HCT116 (cell line): ENCODE measurements around the gene RHBDD1. TPM values are rescaled to one million over a fixed set of nuclear protein-coding genes. Genes with fewer than 3 reads are reported as not detected.

ENCODE experiments used
- ATAC-seq: fragments of 200-7000 bp; cut with Tn5 transposase; 2 replicates; pipeline ENCODE4 v1.9.1; 2020; ENCODE audit warnings: mild to moderate bottlenecking, moderate library complexity
- BruUV-seq: library from RNA; stranded (reverse); fragments of 400-500 nt; replicated peaks from 2 replicates; lab custom pipeline; 2021; lab: Mats Ljungman, UMichigan
- CTCF ChIA-PET: fragments of 300-600 bp; sonication (Branson Sonifier 250); formaldehyde crosslinking; loops from one replicate; lab custom pipeline; 2021; ENCODE audit warnings: antibody characterized with exemption; lab: Charles Lee
- POLR2A ChIA-PET: fragments of 300-600, 350-600 bp; sonication (Branson Sonifier 250); formaldehyde crosslinking; loops from one replicate; lab custom pipeline; 2021; ENCODE audit warnings: antibody characterized with exemption; lab: Charles Lee
- RAD21 ChIA-PET, 2 experiments: fragments of 300-600 bp; sonication (Branson Sonifier 250); formaldehyde crosslinking; loops; one replicate each; lab custom pipeline; 2023; ENCODE audit warnings: low total read pairs in 2 of 2; ENCODE audit not compliant: uncharacterized antibody in 2 of 2, unreplicated experiment in 2 of 2, low non-redundant PET in 1 of 2; lab: Charles Lee
- DNase-seq: peaks from one replicate; pipeline ENCODE4 v3.0.0-alpha.2; 2010; ENCODE audit warnings: low read depth, low spot score
- H2AFZ ChIP-seq: fragments of 200-600 bp; shearing (Covaris generic), sonication (generic); 2 replicates; pipeline ENCODE4 v1.6.1; 2017; ENCODE audit warnings: low read depth, mixed run types, mixed read lengths, antibody characterized with exemption, low read length; ENCODE audit not compliant: poor library complexity, severe bottlenecking
- H3K27ac ChIP-seq: 2 replicates; pipeline ENCODE4 v1.5.1; 2012; ENCODE audit warnings: low read depth, low read length
- H3K27me3 ChIP-seq: fragments of 200-600 bp; sonication (generic); 2 replicates; pipeline ENCODE4 v1.6.1; 2016; ENCODE audit warnings: mixed run types, low read length, mixed read lengths; ENCODE audit not compliant: insufficient read depth
- H3K36me3 ChIP-seq, 2 experiments: fragments of 200-500 bp in 1 of 2; fragments of 200-600 bp in 1 of 2; sonication (Bioruptor generic) in 1 of 2; sonication (generic) in 1 of 2; 2 replicates each; pipeline versions ENCODE4 v1.5.1 to v1.6.1; 2014 to 2016; ENCODE audit warnings: low read length in 2 of 2, inconsistent platforms in 1 of 2, mixed read lengths in 1 of 2, mixed run types in 1 of 2; ENCODE audit not compliant: insufficient read depth in 2 of 2, control insufficient read depth in 1 of 2
- H3K4me1 ChIP-seq, 2 experiments: fragments of 200-600 bp in 1 of 2; sonication (generic) in 1 of 2; 2 replicates each; pipeline versions ENCODE4 v1.5.1 to v1.6.1; 2012 to 2017; ENCODE audit warnings: low read length in 2 of 2, inconsistent platforms in 1 of 2, mild to moderate bottlenecking in 1 of 2, mixed read lengths in 1 of 2, mixed run types in 1 of 2, moderate library complexity in 1 of 2; ENCODE audit not compliant: insufficient read depth in 2 of 2, control insufficient read depth in 1 of 2
- H3K4me2 ChIP-seq: fragments of 200-600 bp; sonication (generic); 2 replicates; pipeline ENCODE4 v1.6.1; 2017; ENCODE audit warnings: mixed run types, low read length, mixed read lengths
- H3K4me3 ChIP-seq, 2 experiments: fragments of 200-600 bp in 1 of 2; sonication (generic) in 1 of 2; replicated peaks in 1 of 2; 2 replicates each; pipeline ENCODE4 v1.5.1; 2011 to 2016; ENCODE audit warnings: low read length in 2 of 2, control low read depth in 1 of 2, low read depth in 1 of 2, mild to moderate bottlenecking in 1 of 2, mixed read lengths in 1 of 2, mixed run types in 1 of 2
- H3K79me2 ChIP-seq: fragments of 200-600 bp; sonication (generic); 2 replicates; pipeline ENCODE4 v1.6.1; 2017; ENCODE audit warnings: mild to moderate bottlenecking, mixed run types, low read length, moderate library complexity, mixed read lengths; ENCODE audit not compliant: insufficient read depth
- H3K9ac ChIP-seq: fragments of 200-600 bp; sonication (generic); 2 replicates; pipeline ENCODE4 v1.6.1; 2016; ENCODE audit warnings: low read length, mixed read lengths
- H3K9me2 ChIP-seq: fragments of 200-600 bp; sonication (generic), shearing (Covaris generic); 2 replicates; pipeline ENCODE4 v1.6.1; 2017; ENCODE audit warnings: mixed run types, mild to moderate bottlenecking, moderate library complexity; ENCODE audit not compliant: insufficient read depth
- H3K9me3 ChIP-seq, 2 experiments: fragments of 200-500 bp in 1 of 2; fragments of 200-600 bp in 1 of 2; sonication (Bioruptor generic) in 1 of 2; sonication (generic) in 1 of 2; 2 replicates each; pipeline ENCODE4 v1.6.1; 2014 to 2017; ENCODE audit warnings: low read length in 2 of 2, mixed read lengths in 2 of 2, inconsistent platforms in 1 of 2, low read depth in 1 of 2, mild to moderate bottlenecking in 1 of 2, mixed run types in 1 of 2, moderate library complexity in 1 of 2; ENCODE audit not compliant: control insufficient read depth in 1 of 2, insufficient read depth in 1 of 2
- H4K20me1 ChIP-seq: fragments of 200-600 bp; sonication (generic), shearing (Covaris generic); 2 replicates; pipeline ENCODE4 v1.6.1; 2017; ENCODE audit warnings: mixed run types, mild to moderate bottlenecking, moderate library complexity; ENCODE audit not compliant: insufficient read depth
- CBX3 ChIP-seq: IDR thresholded peaks from 2 replicates; pipeline ENCODE4 v1.6.1; 2012; ENCODE audit warnings: low read depth
- EGR1 ChIP-seq: IDR thresholded peaks from 2 replicates; pipeline ENCODE4 v1.6.1; 2012; ENCODE audit warnings: low read depth
- ELF1 ChIP-seq: IDR thresholded peaks from 2 replicates; pipeline ENCODE4 v1.6.1; 2012; ENCODE audit warnings: low read depth, borderline replicate concordance
- EZH2phosphoT487 ChIP-seq: fragments of 200-600 bp; IDR thresholded peaks from 2 replicates; pipeline ENCODE4 v1.6.1; 2018; ENCODE audit warnings: antibody characterized with exemption, borderline replicate concordance
- FOSL1 ChIP-seq: IDR thresholded peaks from 2 replicates; pipeline ENCODE4 v1.6.1; 2012; ENCODE audit warnings: low read depth
- JUND ChIP-seq: IDR thresholded peaks from 2 replicates; pipeline ENCODE4 v1.6.1; 2012
- POLR2AphosphoS5 ChIP-seq: IDR thresholded peaks from 2 replicates; pipeline ENCODE4 v1.6.1; 2011; ENCODE audit warnings: mild to moderate bottlenecking, low read depth, low read length, moderate library complexity
- SRF ChIP-seq: IDR thresholded peaks from 2 replicates; pipeline ENCODE4 v1.6.1; 2012; ENCODE audit warnings: low read depth
- TCF7L2 ChIP-seq: IDR thresholded peaks from 2 replicates; pipeline ENCODE4 v1.7.0; 2011; ENCODE audit warnings: borderline replicate concordance, inconsistent platforms; ENCODE audit not compliant: insufficient read depth, insufficient read length; ENCODE audit errors: extremely low read depth
- ZFX ChIP-seq: fragments of 450-650 bp; IDR thresholded peaks from 2 replicates; pipeline ENCODE4 v1.6.1; 2017
- intact Hi-C: fragments of 100-400 bp; cut with micrococcal nuclease; formaldehyde crosslinking; loops from 2 replicates; pipeline ENCODE4 v1.10.0; 2022
- total RNA-seq: library from RNA; stranded (reverse); gene quantifications from one replicate; pipeline ENCODE4 v1.2.1, GENCODE V29; 2021; ENCODE audit not compliant: unreplicated experiment
- TF ChIP-seq, protein P1 (sequence below): IDR thresholded peaks from 2 replicates; pipeline ENCODE4 v1.6.1; 2012; ENCODE audit warnings: low read depth

Gene RHBDD1
- total RNA-seq, 1 experiment from 2014 or later: 73.8 TPM

DNA sequence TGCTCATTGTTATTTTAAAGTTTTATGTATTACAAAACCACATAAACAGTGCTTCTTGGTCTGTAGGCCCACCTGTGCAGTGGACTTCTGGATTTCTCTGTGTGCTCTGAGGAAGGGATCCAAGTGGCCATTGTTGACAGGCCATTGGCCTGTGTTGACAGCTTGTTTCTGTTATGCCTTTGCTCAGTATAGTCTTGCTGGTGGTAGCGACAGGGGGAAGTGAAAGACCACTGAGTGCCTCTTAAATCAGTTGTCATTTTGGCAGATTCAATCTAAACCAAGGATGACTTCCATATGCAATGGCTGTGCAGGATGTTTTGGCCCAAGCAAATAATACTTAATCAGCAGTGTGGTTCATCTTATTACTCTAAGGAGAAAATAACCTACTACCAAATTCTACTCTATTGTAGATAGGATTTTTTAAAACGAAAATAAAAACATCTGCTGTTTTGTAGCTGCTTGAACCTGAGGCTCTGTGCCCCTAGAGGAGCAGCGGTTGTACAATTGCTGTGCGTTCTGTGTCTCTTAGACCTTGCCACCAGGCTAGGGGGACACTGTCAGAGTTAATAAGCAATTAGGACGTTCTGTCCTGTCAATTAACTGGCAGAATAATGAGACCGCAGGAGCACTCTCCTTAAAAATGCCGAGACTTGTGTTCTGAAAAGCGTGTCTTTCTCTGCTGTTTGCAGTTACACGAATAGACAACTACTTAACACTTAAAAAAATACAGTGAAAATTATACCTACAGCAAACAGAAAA lies 108.2 kb downstream of the RHBDD1 start:
- H3K36me3 ChIP-seq: no peaks in the 10 kb centered on the region
- ATAC-seq: no peak
- ChIA-PET POLR2A (no interaction called here), CTCF (no interaction called here), RAD21 (no interaction called here)
- BruUV-seq: no TSS peak
- intact Hi-C loops: no loop called here
- no peak overlapping the region for H2AFZ ChIP-seq
- no peaks in the 10 kb centered on the region for H3K4me1 ChIP-seq
- H3K79me2 ChIP-seq: no peaks in the 10 kb centered on the region
- no peaks in the 10 kb centered on the region for H3K9me3 ChIP-seq
- no peaks in the 10 kb centered on the region for H3K9me2 ChIP-seq
- no peaks in the 10 kb centered on the region for H4K20me1 ChIP-seq
- no peak overlapping the region for H3K9ac ChIP-seq
- TF ChIP-seq SRF (no peak), ELF1 (no peak)
- TF ChIP-seq, protein P1, sequence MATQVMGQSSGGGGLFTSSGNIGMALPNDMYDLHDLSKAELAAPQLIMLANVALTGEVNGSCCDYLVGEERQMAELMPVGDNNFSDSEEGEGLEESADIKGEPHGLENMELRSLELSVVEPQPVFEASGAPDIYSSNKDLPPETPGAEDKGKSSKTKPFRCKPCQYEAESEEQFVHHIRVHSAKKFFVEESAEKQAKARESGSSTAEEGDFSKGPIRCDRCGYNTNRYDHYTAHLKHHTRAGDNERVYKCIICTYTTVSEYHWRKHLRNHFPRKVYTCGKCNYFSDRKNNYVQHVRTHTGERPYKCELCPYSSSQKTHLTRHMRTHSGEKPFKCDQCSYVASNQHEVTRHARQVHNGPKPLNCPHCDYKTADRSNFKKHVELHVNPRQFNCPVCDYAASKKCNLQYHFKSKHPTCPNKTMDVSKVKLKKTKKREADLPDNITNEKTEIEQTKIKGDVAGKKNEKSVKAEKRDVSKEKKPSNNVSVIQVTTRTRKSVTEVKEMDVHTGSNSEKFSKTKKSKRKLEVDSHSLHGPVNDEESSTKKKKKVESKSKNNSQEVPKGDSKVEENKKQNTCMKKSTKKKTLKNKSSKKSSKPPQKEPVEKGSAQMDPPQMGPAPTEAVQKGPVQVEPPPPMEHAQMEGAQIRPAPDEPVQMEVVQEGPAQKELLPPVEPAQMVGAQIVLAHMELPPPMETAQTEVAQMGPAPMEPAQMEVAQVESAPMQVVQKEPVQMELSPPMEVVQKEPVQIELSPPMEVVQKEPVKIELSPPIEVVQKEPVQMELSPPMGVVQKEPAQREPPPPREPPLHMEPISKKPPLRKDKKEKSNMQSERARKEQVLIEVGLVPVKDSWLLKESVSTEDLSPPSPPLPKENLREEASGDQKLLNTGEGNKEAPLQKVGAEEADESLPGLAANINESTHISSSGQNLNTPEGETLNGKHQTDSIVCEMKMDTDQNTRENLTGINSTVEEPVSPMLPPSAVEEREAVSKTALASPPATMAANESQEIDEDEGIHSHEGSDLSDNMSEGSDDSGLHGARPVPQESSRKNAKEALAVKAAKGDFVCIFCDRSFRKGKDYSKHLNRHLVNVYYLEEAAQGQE: no peak
- TF ChIP-seq, all 23 proteins: peak for 0
- no peaks in the 10 kb centered on the region for H3K27me3 ChIP-seq
- no peak overlapping the region for H3K4me3 ChIP-seq
- DNase-seq: no peak
- H3K27ac ChIP-seq: no peak overlapping the region
- no peak overlapping the region for H3K4me2 ChIP-seq

GRCh38 chr2:226953206-226953605 lies 117.4 kb downstream of the RHBDD1 start:
- H2AFZ ChIP-seq: no peak overlapping the region
- TF ChIP-seq, protein P1: no peak
- TF ChIP-seq JUND: no peak
- TF ChIP-seq EZH2phosphoT487: no peak
- no peak for TF ChIP-seq FOSL1
- TF ChIP-seq CBX3: no peak
- no peak for TF ChIP-seq POLR2AphosphoS5
- TF ChIP-seq EGR1: no peak
- TF ChIP-seq ZFX: no peak
- TF ChIP-seq TCF7L2: no peak
- no peaks in the 10 kb centered on the region; a peak in 1 of 4 replicates for H3K36me3 ChIP-seq
- POLR2A ChIA-PET: no interaction called here
- H3K27me3 ChIP-seq: no peaks in the 10 kb centered on the region
- no peaks in the 10 kb centered on the region for H3K4me1 ChIP-seq
- BruUV-seq: no TSS peak
- CTCF ChIA-PET: no interaction called here
- intact Hi-C loops: no loop called here
- ATAC-seq (no peak), DNase-seq (no peak)
- H3K9ac ChIP-seq: no peak overlapping the region
- H3K9me2 ChIP-seq: no peaks in the 10 kb centered on the region
- RAD21 ChIA-PET: no interaction called here
- no peaks in the 10 kb centered on the region for H3K79me2 ChIP-seq
- H4K20me1 ChIP-seq: no peaks in the 10 kb centered on the region
- H3K9me3 ChIP-seq: no peaks in the 10 kb centered on the region
- H3K4me3 ChIP-seq: no peak overlapping the region
- no peak overlapping the region for H3K4me2 ChIP-seq
- H3K27ac ChIP-seq: no peak overlapping the region
